ENCODE data around the gene ELK1.

The ELK1 gene

GRCh38 chrX:47629419-47630200 is 20.8 kb downstream of the ELK1 start, which contains the start of gene CFP:
TSS of gene CFP (minus strand) at chrX:47629930. CDS start at chrX:47629844, 86 bp downstream.
- H3K36me3 ChIP-seq (ENCODE audit: control insufficient read depth, insufficient read depth, low read length) = no peaks in the 10 kb centered on the region
- H3K4me1 ChIP-seq (ENCODE audit: control insufficient read depth, insufficient read depth, low read length) = no peaks in the 10 kb centered on the region
- WGBS, 2 experiments = 75 to 76% methylated on average over 13 to 14 of the region's 14 CpGs
- no peak within 1 kb of the TSS for H3K27ac ChIP-seq (ENCODE audit: insufficient read depth, low read depth, low read length, poor library complexity, severe bottlenecking)
- no peak within 1 kb of the TSS for H3K4me3 ChIP-seq (ENCODE audit: insufficient read depth, low read depth, low read length)
- H3K9me3 ChIP-seq (ENCODE audit: control insufficient read depth, low read length) = no peaks in the 10 kb centered on the region
- H3K27me3 ChIP-seq (ENCODE audit: control insufficient read depth, insufficient read depth, low read length, poor library complexity, severe bottlenecking) = no peaks in the 10 kb centered on the region

- no peaks in the 10 kb centered on the region for H3K9me3 ChIP-seq (ENCODE audit: control insufficient read depth, low read length)
- no peaks in the 10 kb centered on the region for H3K36me3 ChIP-seq (ENCODE audit: control insufficient read depth, insufficient read depth, low read length)
- 90 to 100% methylated on average over 1 of the region's 1 CpG for WGBS, 2 experiments
- no peak overlapping the region for H3K27ac ChIP-seq (ENCODE audit: insufficient read depth, low read depth, low read length, poor library complexity, severe bottlenecking)
- H3K4me1 ChIP-seq (ENCODE audit: control insufficient read depth, insufficient read depth, low read length) = no peaks in the 10 kb centered on the region
- H3K4me3 ChIP-seq (ENCODE audit: insufficient read depth, low read depth, low read length) = no peak overlapping the region
- H3K27me3 ChIP-seq (ENCODE audit: control insufficient read depth, insufficient read depth, low read length, poor library complexity, severe bottlenecking) = no peaks in the 10 kb centered on the region
Measured at GRCh38 chrX:47628982-47629381, 21.4 kb downstream of the ELK1 start.

- 93 to 100% methylated on average over 2 of the region's 2 CpGs for WGBS, 2 experiments
- H3K27ac ChIP-seq (ENCODE audit: insufficient read depth, low read depth, low read length, poor library complexity, severe bottlenecking) = no peak overlapping the region
- H3K4me3 ChIP-seq (ENCODE audit: insufficient read depth, low read depth, low read length) = no peak overlapping the region
- no peaks in the 10 kb centered on the region for H3K36me3 ChIP-seq (ENCODE audit: control insufficient read depth, insufficient read depth, low read length)
- no peaks in the 10 kb centered on the region for H3K4me1 ChIP-seq (ENCODE audit: control insufficient read depth, insufficient read depth, low read length)
- peaks cover 6% of the 10 kb centered on the region for H3K27me3 ChIP-seq (ENCODE audit: control insufficient read depth, insufficient read depth, low read length, poor library complexity, severe bottlenecking)
- H3K9me3 ChIP-seq (ENCODE audit: control insufficient read depth, low read length) = no peaks in the 10 kb centered on the region
Measured at GRCh38 chrX:47625365-47625764, 25.0 kb downstream of the ELK1 start.

- H3K36me3 ChIP-seq (ENCODE audit: control insufficient read depth, insufficient read depth, low read length) = no peaks in the 10 kb centered on the region
- H3K27ac ChIP-seq (ENCODE audit: insufficient read depth, low read depth, low read length, poor library complexity, severe bottlenecking) = no peak overlapping the region
- peak overlapping the region; percentile 31 for H3K4me3 ChIP-seq (ENCODE audit: insufficient read depth, low read depth, low read length)
- WGBS, 2 experiments = 0 to 1% methylated on average over 34 to 35 of the region's 35 CpGs
- peaks cover 14% of the 10 kb centered on the region for H3K27me3 ChIP-seq (ENCODE audit: control insufficient read depth, insufficient read depth, low read length, poor library complexity, severe bottlenecking)
- no peaks in the 10 kb centered on the region for H3K4me1 ChIP-seq (ENCODE audit: control insufficient read depth, insufficient read depth, low read length)
- H3K9me3 ChIP-seq (ENCODE audit: control insufficient read depth, low read length) = no peaks in the 10 kb centered on the region
Measured at GRCh38 chrX:47623540-47624027, 26.8 kb downstream of the ELK1 start.

- peaks cover 17% of the 10 kb centered on the region for H3K27me3 ChIP-seq (ENCODE audit: control insufficient read depth, insufficient read depth, low read length, poor library complexity, severe bottlenecking)
- 87 to 89% methylated on average over 6 of the region's 6 CpGs for WGBS, 2 experiments
- H3K27ac ChIP-seq (ENCODE audit: insufficient read depth, low read depth, low read length, poor library complexity, severe bottlenecking) = no peak overlapping the region
- no peak overlapping the region for H3K4me3 ChIP-seq (ENCODE audit: insufficient read depth, low read depth, low read length)
- no peaks in the 10 kb centered on the region for H3K9me3 ChIP-seq (ENCODE audit: control insufficient read depth, low read length)
- H3K4me1 ChIP-seq (ENCODE audit: control insufficient read depth, insufficient read depth, low read length) = no peaks in the 10 kb centered on the region
- no peaks in the 10 kb centered on the region for H3K36me3 ChIP-seq (ENCODE audit: control insufficient read depth, insufficient read depth, low read length)
Measured at GRCh38 chrX:47621851-47622250, 28.5 kb downstream of the ELK1 start.

GRCh38 chrX:47620303-47620685 is 30.1 kb downstream of the ELK1 start:
- 55 to 58% methylated on average over 9 of the region's 9 CpGs for WGBS, 2 experiments
- H3K27ac ChIP-seq (ENCODE audit: insufficient read depth, low read depth, low read length, poor library complexity, severe bottlenecking) = no peak overlapping the region
- peaks cover 17% of the 10 kb centered on the region for H3K27me3 ChIP-seq (ENCODE audit: control insufficient read depth, insufficient read depth, low read length, poor library complexity, severe bottlenecking)
- H3K36me3 ChIP-seq (ENCODE audit: control insufficient read depth, insufficient read depth, low read length) = no peaks in the 10 kb centered on the region
- H3K4me3 ChIP-seq (ENCODE audit: insufficient read depth, low read depth, low read length) = no peak overlapping the region
- no peaks in the 10 kb centered on the region for H3K4me1 ChIP-seq (ENCODE audit: control insufficient read depth, insufficient read depth, low read length)
- H3K9me3 ChIP-seq (ENCODE audit: control insufficient read depth, low read length) = no peaks in the 10 kb centered on the region

- H3K9me3 ChIP-seq (ENCODE audit: control insufficient read depth, low read length) = no peaks in the 10 kb centered on the region
- no peaks in the 10 kb centered on the region for H3K4me1 ChIP-seq (ENCODE audit: control insufficient read depth, insufficient read depth, low read length)
- peak within 1 kb of the TSS; percentile 32 for H3K4me3 ChIP-seq (ENCODE audit: insufficient read depth, low read depth, low read length)
- no peak within 1 kb of the TSS for H3K27ac ChIP-seq (ENCODE audit: insufficient read depth, low read depth, low read length, poor library complexity, severe bottlenecking)
- H3K36me3 ChIP-seq (ENCODE audit: control insufficient read depth, insufficient read depth, low read length) = no peaks in the 10 kb centered on the region
- H3K27me3 ChIP-seq (ENCODE audit: control insufficient read depth, insufficient read depth, low read length, poor library complexity, severe bottlenecking) = peaks cover 17% of the 10 kb centered on the region
- WGBS, 2 experiments = 1 to 2% methylated on average over 81 to 88 of the region's 88 CpGs
Measured at GRCh38 chrX:47619486-47620302, 30.7 kb downstream of the ELK1 start, which contains the start of gene SYN1. TSS of gene SYN1 (minus strand) at chrX:47619857. CDS start at chrX:47619728, 129 bp downstream.

GRCh38 chrX:47618923-47619485 is 31.4 kb downstream of the ELK1 start:
- Histone ChIP-seq H3K27me3 (ENCODE audit: control insufficient read depth, insufficient read depth, low read length, poor library complexity, severe bottlenecking) (peaks cover 17% of the 10 kb centered on the region), H3K36me3 (ENCODE audit: control insufficient read depth, insufficient read depth, low read length) (no peaks in the 10 kb centered on the region), H3K27ac (ENCODE audit: insufficient read depth, low read depth, low read length, poor library complexity, severe bottlenecking) (no peak overlapping the region), H3K4me1 (ENCODE audit: control insufficient read depth, insufficient read depth, low read length) (no peaks in the 10 kb centered on the region), H3K9me3 (ENCODE audit: control insufficient read depth, low read length) (no peaks in the 10 kb centered on the region), H3K4me3 (ENCODE audit: insufficient read depth, low read depth, low read length) (peak overlapping the region; percentile 32)
- 48% methylated on average over 32 of the region's 32 CpGs for WGBS, 2 experiments

- H3K27ac ChIP-seq (ENCODE audit: insufficient read depth, low read depth, low read length, poor library complexity, severe bottlenecking) = no peak overlapping the region
- H3K9me3 ChIP-seq (ENCODE audit: control insufficient read depth, low read length) = no peaks in the 10 kb centered on the region
- H3K4me3 ChIP-seq (ENCODE audit: insufficient read depth, low read depth, low read length) = no peak overlapping the region
- 61 to 71% methylated on average over 4 to 5 of the region's 5 CpGs for WGBS, 2 experiments
- peaks cover 11% of the 10 kb centered on the region for H3K27me3 ChIP-seq (ENCODE audit: control insufficient read depth, insufficient read depth, low read length, poor library complexity, severe bottlenecking)
- H3K36me3 ChIP-seq (ENCODE audit: control insufficient read depth, insufficient read depth, low read length) = no peaks in the 10 kb centered on the region
- no peaks in the 10 kb centered on the region for H3K4me1 ChIP-seq (ENCODE audit: control insufficient read depth, insufficient read depth, low read length)
Measured at GRCh38 chrX:47614618-47615017, 35.7 kb downstream of the ELK1 start.

GRCh38 chrX:47613082-47613481 is 37.3 kb downstream of the ELK1 start:
- no peaks in the 10 kb centered on the region for H3K36me3 ChIP-seq (ENCODE audit: control insufficient read depth, insufficient read depth, low read length)
- H3K27me3 ChIP-seq (ENCODE audit: control insufficient read depth, insufficient read depth, low read length, poor library complexity, severe bottlenecking) = no peaks in the 10 kb centered on the region

More at GRCh38 chrX:47613082-47613481, 37.3 kb downstream of the ELK1 start:
- H3K9me3 ChIP-seq (ENCODE audit: control insufficient read depth, low read length) = no peaks in the 10 kb centered on the region
- 95% methylated on average over 8 of the region's 8 CpGs for WGBS, 2 experiments
- no peak overlapping the region for H3K4me3 ChIP-seq (ENCODE audit: insufficient read depth, low read depth, low read length)
- H3K4me1 ChIP-seq (ENCODE audit: control insufficient read depth, insufficient read depth, low read length) = peaks cover 6% of the 10 kb centered on the region
- H3K27ac ChIP-seq (ENCODE audit: insufficient read depth, low read depth, low read length, poor library complexity, severe bottlenecking) = no peak overlapping the region
